Liver (tissue), 9 donors: ENCODE measurements around the gene POLD2. TPM values are rescaled to one million over a fixed set of nuclear protein-coding genes. Genes with fewer than 3 reads are reported as not detected.

Experiments used
- DNase-seq: peaks from one replicate; pipeline ENCODE4 v3.0.0-alpha.2; 2017; ENCODE audit warnings: low spot score
- H3K27ac ChIP-seq, 2 donors: one replicate each; pipeline ENCODE4 v1.7.0; 2013; ENCODE audit warnings: inconsistent platforms in 2 of 2, low read length in 2 of 2, control low read depth in 1 of 2, low read depth in 1 of 2, mild to moderate bottlenecking in 1 of 2
- H3K27me3 ChIP-seq, 4 donors: one replicate each; pipeline versions ENCODE4 v1.6.1 to v1.7.0; 2013; ENCODE audit warnings: low read length in 3 of 4, inconsistent platforms in 1 of 4, mild to moderate bottlenecking in 1 of 4, moderate library complexity in 1 of 4; ENCODE audit not compliant: control insufficient read depth in 4 of 4, insufficient read depth in 4 of 4
- H3K36me3 ChIP-seq, 4 donors: one replicate each; pipeline versions ENCODE4 v1.6.1 to v1.7.0; 2013; ENCODE audit warnings: low read length in 3 of 4, mild to moderate bottlenecking in 3 of 4, low read depth in 1 of 4, moderate library complexity in 1 of 4; ENCODE audit not compliant: control insufficient read depth in 4 of 4, insufficient read depth in 3 of 4
- H3K4me1 ChIP-seq, 4 donors: one replicate each; pipeline versions ENCODE4 v1.6.1 to v1.7.0; 2013; ENCODE audit warnings: low read length in 3 of 4, mild to moderate bottlenecking in 3 of 4, moderate library complexity in 1 of 4; ENCODE audit not compliant: control insufficient read depth in 4 of 4, insufficient read depth in 4 of 4
- H3K4me3 ChIP-seq, 3 donors: one replicate each; pipeline versions ENCODE4 v1.6.1 to v1.7.0; 2013; ENCODE audit warnings: low read length in 3 of 3, control low read depth in 1 of 3, low read depth in 1 of 3, mild to moderate bottlenecking in 1 of 3
- H3K9ac ChIP-seq, 2 donors: one replicate each; pipeline ENCODE4 v1.7.0; 2013; ENCODE audit warnings: low read length in 2 of 2, mild to moderate bottlenecking in 2 of 2, moderate library complexity in 2 of 2, control low read depth in 1 of 2, low read depth in 1 of 2
- H3K9me3 ChIP-seq, 4 donors: one replicate each; pipeline versions ENCODE4 v1.6.1 to v1.7.0; 2013; ENCODE audit warnings: low read length in 3 of 4; ENCODE audit not compliant: control insufficient read depth in 4 of 4
- EGR1 ChIP-seq, 2 donors: IDR thresholded peaks; 2 replicates each; pipeline ENCODE4 v1.6.1; 2016 to 2018; ENCODE audit warnings: antibody characterized with exemption in 2 of 2, low read depth in 2 of 2
- FOXA2 ChIP-seq: IDR thresholded peaks from 2 replicates; pipeline ENCODE4 v1.6.1; 2016; ENCODE audit warnings: antibody characterized with exemption
- GABPA ChIP-seq, 2 donors: IDR thresholded peaks in 1 of 2; conservative IDR thresholded peaks in 1 of 2; 2 replicates each; pipeline ENCODE4 v1.6.1; 2016; ENCODE audit warnings: antibody characterized with exemption in 2 of 2, mild to moderate bottlenecking in 1 of 2, moderate library complexity in 1 of 2
- HNF4A ChIP-seq, 2 donors: conservative IDR thresholded peaks; 2 replicates each; pipeline ENCODE4 v1.6.1; 2016; ENCODE audit warnings: antibody characterized with exemption in 2 of 2, mild to moderate bottlenecking in 2 of 2
- HNF4G ChIP-seq: IDR thresholded peaks from 2 replicates; pipeline ENCODE4 v1.6.1; 2016; ENCODE audit warnings: antibody characterized with exemption
- JUND ChIP-seq, 2 donors: IDR thresholded peaks; 2 replicates each; pipeline ENCODE4 v1.6.1; 2016; ENCODE audit warnings: antibody characterized with exemption in 2 of 2
- NR2F2 ChIP-seq: IDR thresholded peaks from 2 replicates; pipeline ENCODE4 v1.6.1; 2016; ENCODE audit warnings: antibody characterized with exemption
- RAD21 ChIP-seq, 2 donors: IDR thresholded peaks; 2 replicates each; pipeline ENCODE4 v1.6.1; 2016; ENCODE audit warnings: antibody characterized with exemption in 2 of 2, mild to moderate bottlenecking in 2 of 2
- RXRA ChIP-seq, 2 donors: IDR thresholded peaks; 2 replicates each; pipeline ENCODE4 v1.6.1; 2017 to 2018; ENCODE audit warnings: antibody characterized with exemption in 2 of 2, mild to moderate bottlenecking in 1 of 2
- YY1 ChIP-seq: IDR thresholded peaks from 2 replicates; pipeline ENCODE4 v1.6.1; 2016; ENCODE audit warnings: antibody characterized with exemption, mild to moderate bottlenecking
- WGBS: extraction: QIAGEN DNeasy Blood & Tissue Kit; methylation state at CpG from one replicate; pipeline ENCODE4 v1.1.7; 2013; 5-methylcytosine and 5-hydroxymethylcytosine counted together
- polyA plus RNA-seq, 2 donors: library from polyadenylated mRNA; stranded (reverse) in 1 of 2; unstranded in 1 of 2; fragments of 200-250 nt in 1 of 2; fragments of >200 nt in 1 of 2; fragmentation: Nextera tagmentation in 1 of 2; extraction: Ambion mirVana in 1 of 2; gene quantifications; one replicate each; pipeline versions ENCODE4 v1.2.1 to v1.2.3, GENCODE V29; 2013 to 2015
- total RNA-seq, 2 donors: library from RNA; depleted of rRNA; stranded (reverse); fragments of >200 nt; gene quantifications; one replicate each; pipeline ENCODE4 v1.2.3, GENCODE V29; 2014
- TF ChIP-seq, protein P1 (sequence below): IDR thresholded peaks from 2 replicates; pipeline ENCODE4 v1.6.1; 2016; ENCODE audit warnings: antibody characterized with exemption, mild to moderate bottlenecking
- TF ChIP-seq, protein P2 (sequence below): IDR thresholded peaks from 2 replicates; pipeline ENCODE4 v1.6.1; 2016; ENCODE audit warnings: antibody characterized with exemption
- TF ChIP-seq, protein P3 (sequence below): IDR thresholded peaks from 2 replicates; pipeline ENCODE4 v1.6.1; 2016; ENCODE audit warnings: antibody characterized with exemption
- TF ChIP-seq, protein P4 (sequence below): IDR thresholded peaks from 2 replicates; pipeline ENCODE4 v1.6.1; 2016; ENCODE audit warnings: antibody characterized with exemption
- TF ChIP-seq, protein P5 (sequence below): fragments of 150-350 bp; IDR thresholded peaks from 2 replicates; pipeline ENCODE4 v1.5.1; 2017; ENCODE audit warnings: improper control_type of control experiment, low read depth, low read length; ENCODE audit not compliant: missing input control
- donor health status: healthy.
- donor health status: healthy.
- donor health status: healthy.
- donor health status: healthy.
- donor health status: healthy.

POLD2 gene
- total and polyA plus RNA-seq, 4 donors: 53.9 to 101 (median 85.3) TPM

DNA sequence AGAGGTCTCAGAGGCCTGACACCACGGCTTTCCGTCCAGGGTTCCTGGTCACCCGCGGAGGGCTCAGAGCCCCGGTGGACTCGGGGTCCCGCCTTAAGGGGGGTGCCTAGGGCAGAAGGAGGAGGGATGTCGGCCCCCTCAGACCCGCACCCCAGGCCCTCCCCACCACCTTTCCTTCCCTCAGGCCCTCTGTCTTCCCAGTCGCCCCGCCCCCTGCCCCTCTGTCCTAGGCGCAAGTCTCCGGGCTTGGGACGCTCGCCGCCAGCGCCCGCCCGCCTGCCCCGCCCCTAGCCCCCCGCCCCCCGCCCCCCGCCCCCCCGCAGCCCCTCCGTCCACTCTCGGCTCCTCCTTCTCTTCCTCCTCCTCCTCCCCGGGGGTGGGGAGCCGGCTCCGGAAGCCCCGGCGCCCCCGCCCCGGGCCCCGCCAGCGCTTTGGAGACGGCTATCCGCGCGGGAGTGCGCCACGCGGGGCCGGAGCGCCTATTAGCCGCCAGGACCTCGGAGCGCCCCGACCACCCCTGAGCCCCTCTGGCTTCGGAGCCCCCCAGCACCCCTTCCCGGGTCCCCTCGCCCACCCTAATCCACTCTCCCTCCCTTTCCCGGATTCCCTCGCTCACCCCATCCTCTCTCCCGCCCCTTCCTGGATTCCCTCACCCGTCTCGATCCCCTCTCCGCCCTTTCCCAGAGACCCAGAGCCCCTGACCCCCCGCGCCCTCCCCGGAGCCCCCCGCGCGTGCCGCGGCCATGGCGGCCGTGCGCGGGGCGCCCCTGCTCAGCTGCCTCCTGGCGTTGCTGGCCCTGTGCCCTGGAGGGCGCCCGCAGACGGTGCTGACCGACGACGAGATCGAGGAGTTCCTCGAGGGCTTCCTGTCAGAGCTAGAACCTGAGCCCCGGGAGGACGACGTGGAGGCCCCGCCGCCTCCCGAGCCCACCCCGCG is 19.2 kb downstream of the POLD2 start, which contains the start of gene AEBP1:
Gene AEBP1 (plus strand): TSS at position 423 of the 937 bp plus-strand sequence. CDS start 321 bp downstream, at position 744.
- WGBS: 8% methylated on average over 85 of the region's 87 CpGs
- no peaks in the 10 kb centered on the region for H3K27me3 ChIP-seq
- no peaks in the 10 kb centered on the region for H3K36me3 ChIP-seq
- peak within 1 kb of the TSS; percentile 11 to 54 for H3K27ac ChIP-seq
- H3K4me1 ChIP-seq: peaks cover 0 to 7% (median 0%) of the 10 kb centered on the region in 4 donors
- H3K9me3 ChIP-seq: no peaks in the 10 kb centered on the region
- no peak within 1 kb of the TSS for H3K9ac ChIP-seq
- DNase-seq: no peak
- no peak for TF ChIP-seq EGR1 (IDR thresholded peaks at IDR 0.05; ENCODE audit: low read depth in 2 of 2)
- no peak for TF ChIP-seq RXRA (IDR thresholded peaks at IDR 0.05)
- no peak for TF ChIP-seq NR2F2
- TF ChIP-seq JUND (IDR thresholded peaks at IDR 0.05): no peak
- TF ChIP-seq YY1: no peak
- TF ChIP-seq, protein P1, sequence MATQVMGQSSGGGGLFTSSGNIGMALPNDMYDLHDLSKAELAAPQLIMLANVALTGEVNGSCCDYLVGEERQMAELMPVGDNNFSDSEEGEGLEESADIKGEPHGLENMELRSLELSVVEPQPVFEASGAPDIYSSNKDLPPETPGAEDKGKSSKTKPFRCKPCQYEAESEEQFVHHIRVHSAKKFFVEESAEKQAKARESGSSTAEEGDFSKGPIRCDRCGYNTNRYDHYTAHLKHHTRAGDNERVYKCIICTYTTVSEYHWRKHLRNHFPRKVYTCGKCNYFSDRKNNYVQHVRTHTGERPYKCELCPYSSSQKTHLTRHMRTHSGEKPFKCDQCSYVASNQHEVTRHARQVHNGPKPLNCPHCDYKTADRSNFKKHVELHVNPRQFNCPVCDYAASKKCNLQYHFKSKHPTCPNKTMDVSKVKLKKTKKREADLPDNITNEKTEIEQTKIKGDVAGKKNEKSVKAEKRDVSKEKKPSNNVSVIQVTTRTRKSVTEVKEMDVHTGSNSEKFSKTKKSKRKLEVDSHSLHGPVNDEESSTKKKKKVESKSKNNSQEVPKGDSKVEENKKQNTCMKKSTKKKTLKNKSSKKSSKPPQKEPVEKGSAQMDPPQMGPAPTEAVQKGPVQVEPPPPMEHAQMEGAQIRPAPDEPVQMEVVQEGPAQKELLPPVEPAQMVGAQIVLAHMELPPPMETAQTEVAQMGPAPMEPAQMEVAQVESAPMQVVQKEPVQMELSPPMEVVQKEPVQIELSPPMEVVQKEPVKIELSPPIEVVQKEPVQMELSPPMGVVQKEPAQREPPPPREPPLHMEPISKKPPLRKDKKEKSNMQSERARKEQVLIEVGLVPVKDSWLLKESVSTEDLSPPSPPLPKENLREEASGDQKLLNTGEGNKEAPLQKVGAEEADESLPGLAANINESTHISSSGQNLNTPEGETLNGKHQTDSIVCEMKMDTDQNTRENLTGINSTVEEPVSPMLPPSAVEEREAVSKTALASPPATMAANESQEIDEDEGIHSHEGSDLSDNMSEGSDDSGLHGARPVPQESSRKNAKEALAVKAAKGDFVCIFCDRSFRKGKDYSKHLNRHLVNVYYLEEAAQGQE: no peak
- TF ChIP-seq, protein P2, sequence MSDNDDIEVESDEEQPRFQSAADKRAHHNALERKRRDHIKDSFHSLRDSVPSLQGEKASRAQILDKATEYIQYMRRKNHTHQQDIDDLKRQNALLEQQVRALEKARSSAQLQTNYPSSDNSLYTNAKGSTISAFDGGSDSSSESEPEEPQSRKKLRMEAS: no peak
- no peak for TF ChIP-seq GABPA (IDR thresholded peaks at IDR 0.05 in 1 of 2, conservative IDR thresholded peaks at IDR 0.05 in 1 of 2)
- TF ChIP-seq HNF4G: no peak
- no peak for TF ChIP-seq HNF4A (conservative IDR thresholded peaks at IDR 0.05)
- TF ChIP-seq RAD21 (IDR thresholded peaks at IDR 0.05): no peak
- TF ChIP-seq, protein P3, sequence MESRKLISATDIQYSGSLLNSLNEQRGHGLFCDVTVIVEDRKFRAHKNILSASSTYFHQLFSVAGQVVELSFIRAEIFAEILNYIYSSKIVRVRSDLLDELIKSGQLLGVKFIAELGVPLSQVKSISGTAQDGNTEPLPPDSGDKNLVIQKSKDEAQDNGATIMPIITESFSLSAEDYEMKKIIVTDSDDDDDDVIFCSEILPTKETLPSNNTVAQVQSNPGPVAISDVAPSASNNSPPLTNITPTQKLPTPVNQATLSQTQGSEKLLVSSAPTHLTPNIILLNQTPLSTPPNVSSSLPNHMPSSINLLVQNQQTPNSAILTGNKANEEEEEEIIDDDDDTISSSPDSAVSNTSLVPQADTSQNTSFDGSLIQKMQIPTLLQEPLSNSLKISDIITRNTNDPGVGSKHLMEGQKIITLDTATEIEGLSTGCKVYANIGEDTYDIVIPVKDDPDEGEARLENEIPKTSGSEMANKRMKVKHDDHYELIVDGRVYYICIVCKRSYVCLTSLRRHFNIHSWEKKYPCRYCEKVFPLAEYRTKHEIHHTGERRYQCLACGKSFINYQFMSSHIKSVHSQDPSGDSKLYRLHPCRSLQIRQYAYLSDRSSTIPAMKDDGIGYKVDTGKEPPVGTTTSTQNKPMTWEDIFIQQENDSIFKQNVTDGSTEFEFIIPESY: no peak
- TF ChIP-seq FOXA2: no peak
- TF ChIP-seq, protein P4, sequence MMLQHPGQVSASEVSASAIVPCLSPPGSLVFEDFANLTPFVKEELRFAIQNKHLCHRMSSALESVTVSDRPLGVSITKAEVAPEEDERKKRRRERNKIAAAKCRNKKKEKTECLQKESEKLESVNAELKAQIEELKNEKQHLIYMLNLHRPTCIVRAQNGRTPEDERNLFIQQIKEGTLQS: no peak
- TF ChIP-seq, protein P5, sequence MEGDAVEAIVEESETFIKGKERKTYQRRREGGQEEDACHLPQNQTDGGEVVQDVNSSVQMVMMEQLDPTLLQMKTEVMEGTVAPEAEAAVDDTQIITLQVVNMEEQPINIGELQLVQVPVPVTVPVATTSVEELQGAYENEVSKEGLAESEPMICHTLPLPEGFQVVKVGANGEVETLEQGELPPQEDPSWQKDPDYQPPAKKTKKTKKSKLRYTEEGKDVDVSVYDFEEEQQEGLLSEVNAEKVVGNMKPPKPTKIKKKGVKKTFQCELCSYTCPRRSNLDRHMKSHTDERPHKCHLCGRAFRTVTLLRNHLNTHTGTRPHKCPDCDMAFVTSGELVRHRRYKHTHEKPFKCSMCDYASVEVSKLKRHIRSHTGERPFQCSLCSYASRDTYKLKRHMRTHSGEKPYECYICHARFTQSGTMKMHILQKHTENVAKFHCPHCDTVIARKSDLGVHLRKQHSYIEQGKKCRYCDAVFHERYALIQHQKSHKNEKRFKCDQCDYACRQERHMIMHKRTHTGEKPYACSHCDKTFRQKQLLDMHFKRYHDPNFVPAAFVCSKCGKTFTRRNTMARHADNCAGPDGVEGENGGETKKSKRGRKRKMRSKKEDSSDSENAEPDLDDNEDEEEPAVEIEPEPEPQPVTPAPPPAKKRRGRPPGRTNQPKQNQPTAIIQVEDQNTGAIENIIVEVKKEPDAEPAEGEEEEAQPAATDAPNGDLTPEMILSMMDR: no peak
- peak within 1 kb of the TSS in 1 of 3 donors; percentile 38 for H3K4me3 ChIP-seq
